OCI-LY1 (cell line): Measurements from ENCODE around the gene GRPEL1.

Experiments
- CTCF ChIP-seq: fragments of 200-600 bp; sonication (generic), shearing (Covaris generic); IDR thresholded peaks from 2 replicates; pipeline ENCODE4 v1.5.1; 2017; ENCODE audit warnings: mild to moderate bottlenecking, antibody characterized with exemption, low read length, moderate library complexity, mixed read lengths
- EZH2 ChIP-seq: fragments of 200-600 bp; sonication (generic), shearing (Covaris generic); IDR thresholded peaks from 2 replicates; pipeline ENCODE4 v1.8.0; 2017; ENCODE audit warnings: borderline replicate concordance, mixed run types, mild to moderate bottlenecking, antibody characterized with exemption, low read length, moderate library complexity, mixed read lengths

- TF ChIP-seq CTCF (no peak), EZH2 (no peak)
Measured at GRCh38 chr4:7111441-7111840, 43.6 kb upstream of the GRPEL1 start.
